HL-60 (cell line): ENCODE results near the gene PEAK3.

Source experiments
- DNase-seq, 2 experiments: peaks; one replicate each; pipeline ENCODE4 v3.0.0-alpha.2; 2010 to 2020; ENCODE audit warnings: low read depth in 1 of 2, low spot score in 1 of 2
- H3K27ac ChIP-seq: fragments of 250-450 bp; sonication (Bioruptor Pico); replicated peaks from 2 replicates; pipeline ENCODE4 v1.5.1; 2020; ENCODE audit warnings: mild to moderate bottlenecking, moderate library complexity
- H3K27me3 ChIP-seq: fragments of 250-450 bp; sonication (Bioruptor Pico); 2 replicates; pipeline ENCODE4 v1.5.1; 2021; ENCODE audit warnings: mild to moderate bottlenecking, moderate library complexity; ENCODE audit not compliant: insufficient read depth, poor library complexity, severe bottlenecking
- H3K4me3 ChIP-seq: replicated peaks from 2 replicates; pipeline ENCODE4 v1.5.1; 2011; ENCODE audit warnings: mild to moderate bottlenecking, control low read depth, low read length; ENCODE audit not compliant: insufficient read depth
- GABPA ChIP-seq: IDR thresholded peaks from 2 replicates; pipeline ENCODE4 v1.6.1; 2012; ENCODE audit warnings: low read depth
- POLR2AphosphoS5 ChIP-seq: IDR thresholded peaks from 2 replicates; pipeline ENCODE4 v1.6.1; 2012; ENCODE audit warnings: low read depth
- SPI1 ChIP-seq: IDR thresholded peaks from 2 replicates; pipeline ENCODE4 v1.6.1; 2012; ENCODE audit warnings: low read depth, mild to moderate bottlenecking, borderline replicate concordance
- TF ChIP-seq, protein P1 (sequence below): IDR thresholded peaks from one replicate; pipeline ENCODE4 v1.5.1; 2011; ENCODE audit warnings: low read length, control low read depth, inconsistent platforms; ENCODE audit not compliant: insufficient read depth
- TF ChIP-seq, protein P2 (sequence below): IDR thresholded peaks from 2 replicates; pipeline ENCODE4 v1.6.1; 2012; ENCODE audit warnings: low read depth; ENCODE audit not compliant: insufficient replicate concordance

PEAK3 gene

DNA sequence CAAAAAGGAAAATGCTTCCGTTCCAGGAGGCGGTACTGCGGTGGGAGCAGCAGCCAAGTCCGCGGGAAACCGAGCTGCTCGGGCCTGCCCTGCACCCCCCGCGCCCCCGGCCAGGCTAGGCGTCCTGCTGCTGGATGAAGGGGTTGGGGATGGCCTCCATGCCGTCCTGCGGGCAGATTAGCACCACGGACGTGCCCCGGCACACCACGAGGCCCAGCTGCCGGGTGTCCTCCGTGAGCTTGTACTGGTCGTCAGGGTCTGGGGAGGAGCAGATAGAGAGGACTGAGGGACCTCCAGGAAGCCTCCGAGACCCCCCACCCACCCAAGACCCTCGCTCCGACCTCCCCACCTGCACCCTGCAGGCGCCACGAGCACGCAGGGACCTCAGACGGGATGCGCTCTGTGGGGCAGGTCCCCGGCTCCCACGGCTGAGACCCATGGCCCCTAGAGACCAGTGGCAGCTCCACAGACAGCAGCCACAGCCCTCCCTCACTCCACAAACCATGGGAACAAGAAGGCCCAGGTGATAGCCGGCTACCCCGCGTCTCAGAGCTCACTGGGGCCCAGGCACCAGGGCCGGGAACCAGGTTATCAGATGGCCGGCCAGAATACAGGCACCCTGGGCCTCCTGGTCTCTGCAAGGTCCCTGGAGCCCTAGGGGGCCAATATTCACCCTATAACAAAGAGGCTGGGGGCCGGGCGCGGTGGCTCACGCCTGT lies 39.7 kb upstream of the PEAK3 start:
- Histone ChIP-seq H3K27ac (no peak overlapping the region), H3K27me3 (no peaks in the 10 kb centered on the region), H3K4me3 (no peak overlapping the region)
- TF ChIP-seq GABPA (no peak), POLR2AphosphoS5 (no peak), SPI1 (no peak)
- TF ChIP-seq, protein P1, sequence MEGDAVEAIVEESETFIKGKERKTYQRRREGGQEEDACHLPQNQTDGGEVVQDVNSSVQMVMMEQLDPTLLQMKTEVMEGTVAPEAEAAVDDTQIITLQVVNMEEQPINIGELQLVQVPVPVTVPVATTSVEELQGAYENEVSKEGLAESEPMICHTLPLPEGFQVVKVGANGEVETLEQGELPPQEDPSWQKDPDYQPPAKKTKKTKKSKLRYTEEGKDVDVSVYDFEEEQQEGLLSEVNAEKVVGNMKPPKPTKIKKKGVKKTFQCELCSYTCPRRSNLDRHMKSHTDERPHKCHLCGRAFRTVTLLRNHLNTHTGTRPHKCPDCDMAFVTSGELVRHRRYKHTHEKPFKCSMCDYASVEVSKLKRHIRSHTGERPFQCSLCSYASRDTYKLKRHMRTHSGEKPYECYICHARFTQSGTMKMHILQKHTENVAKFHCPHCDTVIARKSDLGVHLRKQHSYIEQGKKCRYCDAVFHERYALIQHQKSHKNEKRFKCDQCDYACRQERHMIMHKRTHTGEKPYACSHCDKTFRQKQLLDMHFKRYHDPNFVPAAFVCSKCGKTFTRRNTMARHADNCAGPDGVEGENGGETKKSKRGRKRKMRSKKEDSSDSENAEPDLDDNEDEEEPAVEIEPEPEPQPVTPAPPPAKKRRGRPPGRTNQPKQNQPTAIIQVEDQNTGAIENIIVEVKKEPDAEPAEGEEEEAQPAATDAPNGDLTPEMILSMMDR = no peak
- TF ChIP-seq, protein P2, sequence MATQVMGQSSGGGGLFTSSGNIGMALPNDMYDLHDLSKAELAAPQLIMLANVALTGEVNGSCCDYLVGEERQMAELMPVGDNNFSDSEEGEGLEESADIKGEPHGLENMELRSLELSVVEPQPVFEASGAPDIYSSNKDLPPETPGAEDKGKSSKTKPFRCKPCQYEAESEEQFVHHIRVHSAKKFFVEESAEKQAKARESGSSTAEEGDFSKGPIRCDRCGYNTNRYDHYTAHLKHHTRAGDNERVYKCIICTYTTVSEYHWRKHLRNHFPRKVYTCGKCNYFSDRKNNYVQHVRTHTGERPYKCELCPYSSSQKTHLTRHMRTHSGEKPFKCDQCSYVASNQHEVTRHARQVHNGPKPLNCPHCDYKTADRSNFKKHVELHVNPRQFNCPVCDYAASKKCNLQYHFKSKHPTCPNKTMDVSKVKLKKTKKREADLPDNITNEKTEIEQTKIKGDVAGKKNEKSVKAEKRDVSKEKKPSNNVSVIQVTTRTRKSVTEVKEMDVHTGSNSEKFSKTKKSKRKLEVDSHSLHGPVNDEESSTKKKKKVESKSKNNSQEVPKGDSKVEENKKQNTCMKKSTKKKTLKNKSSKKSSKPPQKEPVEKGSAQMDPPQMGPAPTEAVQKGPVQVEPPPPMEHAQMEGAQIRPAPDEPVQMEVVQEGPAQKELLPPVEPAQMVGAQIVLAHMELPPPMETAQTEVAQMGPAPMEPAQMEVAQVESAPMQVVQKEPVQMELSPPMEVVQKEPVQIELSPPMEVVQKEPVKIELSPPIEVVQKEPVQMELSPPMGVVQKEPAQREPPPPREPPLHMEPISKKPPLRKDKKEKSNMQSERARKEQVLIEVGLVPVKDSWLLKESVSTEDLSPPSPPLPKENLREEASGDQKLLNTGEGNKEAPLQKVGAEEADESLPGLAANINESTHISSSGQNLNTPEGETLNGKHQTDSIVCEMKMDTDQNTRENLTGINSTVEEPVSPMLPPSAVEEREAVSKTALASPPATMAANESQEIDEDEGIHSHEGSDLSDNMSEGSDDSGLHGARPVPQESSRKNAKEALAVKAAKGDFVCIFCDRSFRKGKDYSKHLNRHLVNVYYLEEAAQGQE = no peak
- no peak for DNase-seq

DNA sequence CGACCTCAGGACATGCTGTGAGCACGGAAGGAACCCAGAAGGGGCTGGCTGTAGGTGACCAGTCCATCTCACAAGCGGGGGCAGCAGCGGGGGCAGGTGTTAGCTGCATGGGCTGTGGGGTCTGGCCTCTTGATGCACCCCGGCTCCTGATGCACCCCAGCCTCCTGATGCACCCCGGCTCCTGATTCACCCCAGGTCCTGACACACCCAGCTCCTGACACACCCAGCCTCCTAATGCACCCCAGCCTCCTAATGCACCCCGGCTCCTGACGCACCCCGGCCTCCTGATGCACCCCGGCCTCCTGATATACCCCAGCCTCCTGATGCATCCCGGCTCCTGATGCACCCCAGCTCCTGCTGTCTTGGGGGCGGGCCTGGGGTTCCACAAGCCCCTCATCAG lies 39.0 kb upstream of the PEAK3 start:
- TF ChIP-seq SPI1 = no peak
- peak; percentile 52; the same call in 1 of the 2 replicates for TF ChIP-seq POLR2AphosphoS5
- Histone ChIP-seq H3K27me3 (no peaks in the 10 kb centered on the region), H3K4me3 (no peak overlapping the region), H3K27ac (no peak overlapping the region)
- no peak for DNase-seq

DNA sequence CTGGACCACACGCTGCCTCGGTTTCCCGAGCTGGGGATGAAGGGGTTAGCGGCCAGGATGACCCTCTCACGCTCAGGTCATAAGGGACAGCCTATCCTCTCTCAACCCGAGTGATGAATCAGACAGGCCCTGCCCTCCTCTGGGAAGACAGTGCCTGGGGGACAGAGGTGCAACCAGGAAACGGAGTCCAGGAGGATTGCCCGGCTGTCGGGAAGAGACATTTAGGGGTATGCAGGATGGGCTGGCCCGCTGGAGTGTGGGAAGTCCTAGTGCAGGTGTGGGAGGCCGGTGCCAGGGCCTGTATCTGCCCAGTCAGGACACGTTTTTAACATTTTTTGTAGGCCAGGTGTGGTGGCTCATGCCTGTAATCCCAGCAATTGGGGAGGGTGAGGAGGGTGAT lies 38.1 kb upstream of the PEAK3 start:
- no peaks in the 10 kb centered on the region for H3K27me3 ChIP-seq
- no peak for DNase-seq
- no peak for TF ChIP-seq SPI1
- TF ChIP-seq, protein P1 = no peak
- TF ChIP-seq GABPA = no peak
- TF ChIP-seq POLR2AphosphoS5 = no peak
- TF ChIP-seq, protein P2 = no peak
- no peak overlapping the region for H3K27ac ChIP-seq
- no peak overlapping the region for H3K4me3 ChIP-seq

- Histone ChIP-seq H3K27ac (no peak overlapping the region), H3K4me3 (no peak overlapping the region), H3K27me3 (no peaks in the 10 kb centered on the region)
- TF ChIP-seq GABPA = no peak
- DNase-seq = no peak
These were observed 37.6 kb upstream of the PEAK3 start for GRCh38 chr19:2319551-2319950.

DNA sequence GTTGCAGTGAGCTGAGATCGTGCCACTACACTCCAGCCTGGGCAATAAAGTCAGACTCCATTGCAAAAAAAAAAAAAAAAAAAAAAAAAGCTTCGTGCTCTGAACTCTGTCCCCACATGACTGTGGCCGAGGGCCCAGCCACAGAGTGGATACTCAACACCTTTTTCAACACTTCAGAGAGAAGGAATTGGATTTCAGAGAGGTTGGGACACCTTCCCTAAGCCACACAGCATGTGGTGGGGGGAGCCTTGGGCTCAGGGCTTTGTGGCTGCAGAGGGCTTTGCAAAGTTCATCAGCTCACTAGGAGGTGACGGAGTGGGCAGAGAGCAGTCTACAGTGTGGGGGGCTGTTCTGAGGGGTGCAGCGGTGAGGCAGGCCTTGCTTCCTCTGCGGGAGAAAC lies 36.9 kb upstream of the PEAK3 start:
- Histone ChIP-seq H3K27ac (no peak overlapping the region), H3K4me3 (no peak overlapping the region), H3K27me3 (no peaks in the 10 kb centered on the region)
- TF ChIP-seq, protein P1 = no peak
- TF ChIP-seq POLR2AphosphoS5 = no peak
- TF ChIP-seq SPI1 = no peak
- TF ChIP-seq GABPA = no peak
- TF ChIP-seq, protein P2 = no peak
- DNase-seq = no peak
